Activated CD8-positive, alpha-beta memory T cell treated with anti-CD3 and anti-CD28 coated beads for 1 hour (primary cell): Measurements from ENCODE around the gene ZNF100.
A peak's percentile ranks its signal among the peaks of the same experiment; 100 is the strongest.
"Not testable (repeated sequence)": the region's sequence is repeated elsewhere in the genome, so short reads cannot be mapped to it uniquely, and the experiment has no call there.

Experiments used
- DNase-seq, 2 donors: peaks; one replicate each; pipeline ENCODE4 v3.0.0-alpha.2; 2020; ENCODE audit warnings: low read depth in 1 of 2; ENCODE audit errors: extremely low read depth in 1 of 2

The ZNF100 gene

DNA sequence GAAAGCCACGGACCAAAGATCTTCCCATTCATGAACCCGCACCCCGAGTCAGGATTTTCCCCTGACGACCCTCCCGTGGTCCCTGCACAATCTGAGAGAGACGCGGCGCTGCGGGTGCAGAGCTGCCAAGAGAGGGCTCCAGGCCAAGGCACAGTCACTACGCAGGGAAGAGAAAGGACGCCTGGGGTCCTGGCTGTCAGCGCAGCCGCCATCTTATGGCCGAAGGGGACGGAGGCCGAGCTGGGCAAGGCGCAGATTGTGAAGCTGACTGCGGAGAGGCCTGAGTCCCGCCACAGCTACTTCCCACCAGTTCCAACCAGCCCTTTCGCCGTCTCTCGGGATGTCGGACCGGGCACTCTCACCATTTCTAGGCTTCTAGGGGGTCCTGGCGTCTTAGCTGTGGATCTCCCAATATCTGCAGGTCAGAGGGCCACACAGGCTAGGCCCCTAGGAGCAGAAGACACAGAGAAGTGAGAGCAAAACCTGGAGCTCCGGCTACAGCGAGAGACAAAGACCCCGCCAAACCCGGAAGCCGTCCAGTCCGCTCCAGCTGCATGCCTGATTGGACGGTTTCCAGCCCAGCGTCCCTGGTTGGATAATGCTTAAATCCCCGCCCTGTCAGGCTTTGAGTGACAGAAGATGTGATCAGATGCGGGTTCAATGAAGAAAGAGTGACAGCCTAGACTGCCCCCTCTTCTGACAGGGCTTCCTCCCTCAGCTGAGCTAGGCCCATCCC is at the start of gene ZNF100:
Gene ZNF100, minus strand, starts transcription at position 515 of the 736 bp plus-strand sequence. Its CDS starts 150 bp downstream, at position 365.
- peak; percentile 71 to 76 for DNase-seq

DNA sequence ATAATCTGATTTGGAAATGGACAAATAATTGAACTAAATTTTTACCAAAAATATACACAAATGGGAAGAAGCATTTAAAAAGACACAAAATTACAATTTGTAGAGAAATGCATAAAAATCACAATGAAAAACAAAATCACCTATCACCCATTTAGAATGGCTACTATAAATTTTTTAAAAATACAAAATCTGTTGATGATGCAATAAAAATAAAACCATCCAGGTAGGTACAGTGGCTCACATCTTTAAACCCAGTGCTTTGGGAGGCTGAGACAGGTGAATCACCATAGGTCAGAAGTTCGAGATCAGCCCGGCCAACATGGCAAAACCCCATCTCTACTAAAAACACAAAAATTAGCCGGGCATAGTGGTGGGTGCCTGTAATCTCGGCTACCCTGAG is 45.1 kb upstream of the ZNF100 start:
- DNase-seq, result no peak

DNA sequence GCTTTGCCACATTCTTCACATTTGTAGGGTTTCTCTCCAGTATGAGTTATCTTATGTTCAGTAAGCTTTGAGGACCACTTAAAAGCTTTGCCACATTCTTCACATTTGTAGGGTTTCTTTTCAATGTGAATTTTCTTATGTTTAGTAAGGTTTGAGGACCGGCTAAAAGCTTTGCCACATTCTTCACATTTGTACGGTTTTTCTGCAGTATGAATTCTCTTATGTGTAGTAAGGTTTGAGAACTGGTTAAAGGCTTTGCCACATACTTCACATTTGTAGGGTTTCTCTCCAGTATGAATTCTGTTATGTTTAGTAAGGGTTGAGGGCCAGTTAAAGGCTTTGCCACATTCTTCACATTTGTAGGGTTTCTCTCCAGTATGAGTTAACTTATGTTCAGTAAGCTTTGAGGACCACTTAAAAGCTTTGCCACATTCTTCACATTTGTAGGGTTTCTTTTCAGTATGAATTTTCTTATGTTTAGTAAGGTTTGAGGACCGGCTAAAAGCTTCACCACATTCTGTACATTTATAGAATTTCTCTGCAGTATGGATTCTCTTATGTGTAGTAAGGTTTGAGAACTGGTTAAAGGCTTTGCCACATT is 41.1 kb upstream of the ZNF100 start:
- not testable (repeated sequence) for DNase-seq

DNA sequence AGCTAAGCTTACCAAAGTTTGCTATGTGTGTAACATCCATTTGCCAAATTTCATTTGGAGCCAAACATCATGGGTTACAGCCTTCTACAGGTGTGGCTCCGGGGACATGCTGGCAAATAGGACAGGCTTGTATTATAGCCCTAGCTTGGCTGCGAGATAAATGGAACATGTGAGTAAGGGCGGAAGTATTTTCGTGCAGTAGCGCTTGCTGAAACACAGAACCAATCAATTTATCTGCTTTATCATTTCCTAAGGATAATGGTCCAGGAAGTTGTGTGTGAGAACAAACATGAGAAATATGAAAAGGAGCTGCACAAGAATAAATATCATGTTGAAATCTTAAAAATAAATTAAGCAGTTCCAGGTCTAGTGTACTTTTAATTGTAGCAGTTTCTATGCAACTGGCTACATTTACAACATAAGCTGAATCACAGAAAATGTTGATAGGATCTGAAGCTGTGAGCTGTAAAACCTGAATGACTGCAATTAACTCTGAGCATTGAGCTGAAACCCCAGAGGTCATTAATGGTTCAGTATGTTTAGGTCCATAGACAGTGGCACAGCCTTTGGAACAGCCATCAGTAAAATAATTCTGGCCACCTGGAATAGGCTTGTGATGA is 22.2 kb upstream of the ZNF100 start:
- no peak for DNase-seq

DNA sequence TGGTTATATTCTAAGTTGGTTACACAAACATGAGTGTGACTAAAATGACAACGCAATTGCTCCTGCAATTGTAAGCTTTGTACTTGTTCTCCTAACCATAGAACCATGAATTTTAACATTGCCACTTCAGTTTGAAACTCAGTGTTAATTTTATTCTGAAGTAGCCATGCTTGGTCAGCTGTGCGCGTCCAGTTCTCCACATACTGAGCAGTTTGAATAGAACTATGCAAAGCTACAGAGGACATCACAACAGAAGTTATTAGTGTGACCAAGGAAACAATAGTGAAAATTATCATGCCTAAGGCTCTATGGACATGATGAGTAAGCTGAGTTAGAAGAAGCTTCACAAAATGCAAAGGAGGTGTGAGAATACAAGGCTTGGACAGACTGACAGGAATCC is 19.6 kb upstream of the ZNF100 start:
- no peak for DNase-seq

DNA sequence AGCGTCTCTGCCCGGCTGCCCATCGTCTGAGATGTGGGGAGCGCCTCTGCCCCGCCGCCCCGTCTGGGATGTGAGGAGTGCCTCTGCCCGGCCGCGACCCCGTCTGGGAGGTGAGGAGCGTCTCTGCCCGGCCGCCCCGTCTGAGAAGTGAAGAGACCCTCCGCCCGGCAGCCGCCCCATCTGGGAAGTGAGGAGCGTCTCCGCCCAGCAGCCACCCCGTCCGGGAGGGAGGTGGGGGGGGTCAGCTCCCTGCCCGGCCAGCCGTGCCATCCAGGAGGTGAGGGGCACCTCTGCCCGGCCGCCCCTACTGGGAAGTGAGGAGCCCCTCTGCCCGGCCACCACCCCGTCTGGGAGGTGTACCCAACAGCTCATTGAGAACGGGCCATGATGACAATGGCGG is 8.4 kb upstream of the ZNF100 start:
- DNase-seq, result not testable (repeated sequence)

DNA sequence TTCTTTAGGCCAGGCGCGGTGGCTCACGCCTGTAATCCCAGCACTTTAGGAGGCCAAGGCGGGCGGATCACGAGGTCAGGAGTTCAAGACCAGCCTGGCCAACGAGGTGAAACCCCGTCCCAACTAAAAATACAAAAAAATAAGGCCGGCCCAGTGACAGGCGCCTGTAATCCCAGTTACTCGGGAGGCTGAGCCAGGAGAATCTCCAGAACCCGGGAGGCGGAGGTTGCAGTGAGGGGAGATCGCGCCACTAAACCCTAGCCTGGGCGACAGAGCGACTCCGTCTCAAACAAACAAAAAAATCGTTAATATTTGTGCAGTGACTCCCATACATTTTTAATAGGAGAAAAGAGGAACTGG is 694 bp downstream of the ZNF100 start:
- DNase-seq, result not testable (repeated sequence)

DNA sequence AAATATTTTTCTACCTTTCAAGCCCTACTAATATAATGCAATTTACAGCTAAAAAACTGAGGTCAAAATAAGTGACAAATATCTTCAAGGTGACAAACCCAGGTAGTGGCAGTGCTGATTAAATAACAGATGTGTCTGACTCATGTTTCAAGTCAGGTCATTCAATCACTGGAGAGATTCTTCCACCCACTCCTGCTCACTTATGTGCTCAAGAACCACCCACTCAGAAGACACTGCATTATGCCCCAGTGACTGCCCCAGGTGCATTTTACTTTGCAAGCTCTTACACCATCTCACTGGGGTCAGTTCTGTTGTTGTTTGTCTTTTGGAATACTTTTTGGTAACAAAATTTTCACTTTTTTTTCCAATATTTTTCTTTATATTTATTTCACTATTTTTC is 2.2 kb downstream of the ZNF100 start:
- no peak for DNase-seq

DNA sequence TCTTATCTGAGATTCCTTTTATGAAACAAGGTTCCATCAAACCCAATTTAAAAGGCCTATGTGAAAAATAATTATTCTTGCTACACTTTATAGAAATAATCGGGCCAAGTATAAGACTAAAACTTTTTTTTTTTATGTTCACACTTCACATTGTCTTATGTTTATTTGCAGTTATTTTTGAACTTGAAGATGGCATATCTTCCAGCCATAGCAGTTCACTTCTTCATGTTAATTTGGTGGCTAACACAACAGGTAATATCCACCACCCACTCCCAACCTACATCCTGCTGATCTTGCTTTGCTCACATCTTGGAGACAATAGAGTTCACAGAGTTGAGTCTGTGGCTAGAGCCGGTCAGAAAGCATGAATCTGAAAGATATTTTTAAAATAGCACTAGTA is 5.8 kb downstream of the ZNF100 start:
- not testable (repeated sequence) for DNase-seq

DNA sequence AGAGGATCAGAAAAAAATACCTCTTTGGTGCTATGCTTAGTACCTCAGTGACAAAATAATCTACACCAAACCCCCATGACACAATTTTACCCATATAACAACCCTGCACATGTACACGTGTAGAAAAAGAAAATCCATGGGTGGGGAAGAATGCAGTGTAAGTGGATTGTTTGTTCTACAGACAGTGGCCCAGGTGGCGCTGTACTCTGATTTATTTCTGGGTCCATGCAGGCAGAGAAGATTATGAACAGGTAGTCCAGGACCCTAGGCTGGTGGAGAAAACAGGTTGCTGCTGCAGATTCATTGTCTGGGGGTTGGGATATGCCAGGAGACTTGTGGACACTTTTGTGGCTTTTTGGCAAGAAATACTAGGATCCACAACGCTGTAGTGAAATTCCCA is 9.1 kb downstream of the ZNF100 start:
- no peak for DNase-seq

DNA sequence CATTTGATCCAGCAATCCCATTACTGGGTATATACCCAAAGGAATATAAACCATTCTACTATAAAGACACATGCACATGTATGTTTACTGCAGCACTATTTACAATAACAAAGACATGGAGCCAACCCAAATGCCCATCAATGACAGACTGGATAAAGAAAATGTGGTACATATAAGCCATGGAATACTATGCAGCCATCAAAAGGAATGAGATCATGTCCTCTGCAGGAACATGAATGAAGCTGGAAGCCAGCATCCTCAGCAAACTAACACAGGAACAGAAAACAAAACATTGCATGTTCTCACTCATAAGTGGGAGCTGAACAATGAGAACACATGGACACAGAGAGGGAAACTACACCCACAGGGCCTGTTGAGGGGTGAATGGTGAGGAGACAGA is 11.8 kb downstream of the ZNF100 start:
- DNase-seq, result not testable (repeated sequence)

DNA sequence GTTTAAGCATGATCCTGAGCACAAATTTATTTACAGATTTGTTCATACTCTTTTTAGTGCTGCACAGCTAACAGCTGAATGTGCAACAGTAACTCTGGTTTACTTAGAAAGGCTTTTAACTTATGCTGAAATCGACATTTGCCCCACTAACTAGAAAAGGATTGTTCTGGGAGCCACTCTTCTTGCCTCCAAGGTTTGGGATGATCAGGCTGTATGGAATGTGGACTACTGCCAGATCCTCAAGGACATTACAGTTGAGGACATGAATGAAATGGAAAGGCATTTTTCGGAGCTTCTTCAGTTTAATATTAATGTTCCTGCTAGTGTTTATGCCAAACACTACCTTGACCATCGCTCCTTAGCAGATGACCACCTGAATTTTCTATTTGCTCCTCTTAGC is 16.0 kb downstream of the ZNF100 start:
- DNase-seq, result no peak

DNA sequence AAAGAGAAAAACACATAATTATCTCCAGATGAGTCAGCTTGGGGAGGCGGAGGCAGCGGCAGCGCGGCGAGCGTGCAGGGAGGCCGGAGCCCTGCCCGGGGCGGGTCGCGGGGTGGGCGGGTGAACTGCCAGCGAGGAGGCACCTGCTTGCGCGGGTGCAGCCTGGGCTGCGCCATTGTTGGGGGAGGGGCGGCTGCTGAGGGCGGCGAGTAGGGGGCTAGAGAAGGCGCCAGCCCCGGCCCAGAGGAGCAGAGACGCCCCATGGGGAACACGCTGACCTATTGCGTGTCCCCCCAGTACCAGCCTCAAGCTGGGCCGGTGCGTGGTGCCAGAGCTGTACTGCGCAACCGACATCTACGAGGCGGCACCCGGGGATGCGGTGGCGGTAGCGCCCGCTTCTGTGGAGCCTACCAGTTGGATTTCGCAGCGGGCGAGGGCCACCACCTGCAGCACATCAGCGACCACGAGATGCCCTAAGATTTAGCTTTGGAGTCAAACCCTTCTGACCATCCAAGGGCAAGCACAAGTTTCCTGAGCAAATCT is 16.7 kb downstream of the ZNF100 start:
- no peak for DNase-seq

DNA sequence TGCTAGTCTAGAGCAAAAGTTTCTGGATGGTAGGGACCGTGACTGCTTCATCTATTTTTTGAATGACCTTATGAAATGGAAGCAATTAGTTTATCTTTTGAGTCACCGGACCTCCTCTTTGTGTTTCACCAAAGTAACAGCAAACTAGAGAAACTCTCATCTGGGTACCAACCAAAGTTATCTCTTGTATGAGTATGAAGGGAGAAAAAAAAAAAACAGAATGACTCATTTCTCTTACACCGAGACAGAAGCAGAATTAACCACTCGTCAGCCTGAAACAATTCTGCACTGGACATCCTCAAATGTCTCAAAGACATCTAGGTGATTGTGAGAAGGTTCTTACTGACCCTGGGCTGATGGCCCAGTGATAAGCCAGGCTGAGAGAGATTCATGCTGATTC is 18.3 kb downstream of the ZNF100 start:
- DNase-seq, result no peak

DNA sequence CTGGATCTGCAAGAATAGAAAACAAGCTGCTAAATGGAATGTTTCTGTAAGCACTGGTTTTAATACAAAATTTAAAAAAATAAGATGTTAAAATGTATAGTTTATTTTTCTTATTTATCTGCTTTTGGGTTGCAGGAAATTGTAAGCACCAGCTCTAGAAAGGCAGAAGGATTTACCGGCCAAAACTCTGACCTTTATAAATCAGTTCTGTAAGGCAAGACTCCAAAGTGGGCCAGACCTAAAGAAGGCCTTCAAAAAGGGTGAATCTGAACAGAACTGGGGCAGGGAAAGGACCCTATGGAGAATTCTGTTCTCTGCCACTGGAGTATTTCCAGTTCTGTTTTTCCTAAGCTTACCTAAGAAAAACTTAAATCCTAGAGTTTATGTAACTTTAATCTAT is 19.3 kb downstream of the ZNF100 start:
- no peak for DNase-seq

DNA sequence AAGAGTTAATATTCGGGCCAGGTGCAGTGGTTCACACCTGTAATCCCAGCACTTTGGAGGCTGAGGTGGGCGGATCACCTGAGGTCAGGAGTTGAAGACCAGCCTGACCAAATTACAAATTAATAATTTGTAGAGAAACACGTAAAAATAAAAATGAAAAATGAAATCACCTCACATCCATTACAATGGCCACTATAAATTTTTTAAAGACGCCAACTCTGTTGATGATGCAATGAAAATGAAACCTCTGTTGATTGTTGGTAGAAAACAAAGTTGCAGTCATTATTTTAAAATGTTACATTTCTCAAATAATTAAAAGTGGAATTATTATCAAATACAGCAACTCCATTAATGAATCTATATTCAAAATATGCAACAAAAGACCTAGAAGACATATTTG is 26.8 kb downstream of the ZNF100 start:
- DNase-seq, result no peak

DNA sequence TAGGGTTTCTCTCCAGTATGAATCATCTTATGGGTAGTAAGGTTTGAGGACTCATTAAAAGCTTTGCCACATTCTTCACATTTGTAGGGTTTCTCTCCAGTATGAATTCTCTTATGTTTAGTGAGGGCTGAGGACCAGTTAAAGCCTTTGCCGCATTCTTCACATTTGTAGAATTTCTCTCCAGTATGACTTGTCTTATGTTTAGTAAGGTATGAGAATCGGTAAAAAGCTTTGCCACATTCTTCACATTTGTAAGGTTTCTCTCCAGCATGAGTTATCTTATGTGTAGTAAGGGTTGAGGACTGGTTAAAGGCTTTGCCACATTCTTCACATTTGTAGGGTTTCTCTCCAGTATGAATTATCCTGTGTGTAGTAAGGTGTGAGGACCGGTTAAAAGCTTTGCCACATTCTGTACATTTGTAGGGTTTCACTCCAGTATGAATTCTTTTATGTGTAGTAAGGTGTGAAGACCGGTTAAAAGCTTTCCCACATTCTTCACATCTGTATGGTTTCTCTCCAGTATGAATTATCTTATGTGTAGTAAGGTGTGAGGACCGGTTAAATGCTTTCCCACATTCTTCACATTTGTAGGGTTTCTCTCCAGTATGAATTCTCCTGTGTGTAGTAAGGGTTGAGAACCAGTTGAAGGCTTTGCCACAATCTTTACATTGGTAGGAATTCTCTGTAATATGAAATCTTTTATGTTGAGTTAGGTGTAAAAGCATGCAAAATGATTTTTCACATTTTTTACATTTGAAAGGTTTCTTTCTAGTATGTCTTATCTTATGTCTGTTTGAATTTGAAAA is 40.2 kb downstream of the ZNF100 start:
- not testable (repeated sequence) for DNase-seq

DNA sequence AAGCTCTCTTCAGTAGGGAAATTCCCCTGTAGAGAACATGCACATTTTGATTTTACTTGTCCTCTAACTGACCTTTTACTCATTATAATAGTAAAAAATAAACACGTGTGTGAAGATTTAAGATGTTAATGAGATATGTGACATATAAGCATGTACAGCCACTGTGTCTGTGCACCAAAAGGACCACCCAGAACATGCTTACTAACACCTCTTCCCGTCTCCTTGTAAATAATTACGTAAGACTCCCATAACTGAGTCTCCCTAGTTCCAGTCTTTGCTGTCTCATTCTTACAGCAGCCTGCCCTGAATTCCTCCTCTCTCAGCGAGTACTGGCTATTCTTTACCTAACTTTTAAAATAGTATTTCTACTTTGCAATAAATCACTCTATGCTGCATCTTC is 53.6 kb downstream of the ZNF100 start:
- no peak for DNase-seq

DNA sequence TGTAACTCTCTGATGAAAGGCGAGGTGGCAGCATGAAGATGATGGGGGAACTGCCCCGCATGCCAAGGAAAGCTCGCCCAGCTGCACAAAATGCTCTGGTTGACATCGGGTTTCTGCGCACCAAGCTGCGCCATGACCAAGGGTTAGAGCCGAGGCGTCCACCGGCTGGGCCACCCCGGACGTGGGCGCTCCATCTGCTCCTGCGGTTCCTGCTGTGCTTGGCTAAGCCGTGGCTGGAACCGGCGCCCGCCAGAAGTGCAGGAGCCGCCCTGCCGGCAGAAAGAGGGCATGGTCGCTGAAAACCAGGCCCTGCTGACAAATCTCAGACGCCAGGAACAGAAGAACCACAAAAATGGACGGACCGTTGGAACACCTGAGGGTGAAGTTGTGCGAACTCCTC is 57.9 kb downstream of the ZNF100 start:
- no peak for DNase-seq

DNA sequence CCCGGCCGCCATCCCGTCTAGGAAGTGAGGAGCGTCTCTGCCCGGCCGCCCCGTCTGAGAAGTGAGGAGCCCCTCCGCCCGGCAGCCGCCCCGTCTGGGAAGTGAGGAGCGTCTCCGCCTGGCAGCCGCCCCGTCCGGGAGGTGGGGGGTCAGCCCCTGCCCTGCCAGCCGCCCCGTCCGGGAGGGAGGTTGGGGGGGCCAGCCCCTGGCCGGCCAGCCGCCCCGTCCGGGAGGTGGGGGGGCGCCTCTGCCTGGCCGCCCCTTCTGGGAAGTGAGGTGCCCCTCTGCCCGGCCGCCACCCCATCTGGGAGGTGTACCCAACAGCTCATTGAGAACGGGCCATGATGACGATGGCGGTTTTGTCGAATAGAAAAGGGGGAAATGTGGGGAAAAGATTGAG is 59.5 kb downstream of the ZNF100 start:
- not testable (repeated sequence) for DNase-seq

DNA sequence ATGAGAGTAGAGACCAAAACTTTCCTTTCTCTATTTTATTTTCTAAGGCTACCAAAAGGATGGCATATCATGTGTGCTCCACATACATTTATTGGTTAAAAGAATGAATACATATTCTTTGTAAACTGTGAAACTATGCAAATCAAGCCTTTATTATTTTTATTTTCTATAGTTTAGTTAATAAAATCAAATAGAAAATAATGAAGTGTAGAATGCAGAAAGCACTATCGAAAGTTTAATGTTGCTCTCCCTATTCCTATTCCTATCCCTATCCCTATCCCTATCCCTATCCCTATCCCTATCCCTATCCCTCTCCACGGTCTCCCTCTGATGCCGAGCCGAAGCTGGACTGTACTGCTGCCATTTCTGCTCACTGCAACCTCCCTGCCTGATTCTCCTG is 60.3 kb downstream of the ZNF100 start:
- DNase-seq, result no peak
